SU-DHL-6 (cell line): ENCODE measurements around the gene SYNE4.

Experiments
- CTCF ChIP-seq: fragments of 200-600 bp; sonication (generic); IDR thresholded peaks from one replicate; pipeline ENCODE4 v1.5.1; 2017; ENCODE audit warnings: antibody characterized with exemption, mild to moderate bottlenecking, low read length, moderate library complexity; ENCODE audit not compliant: insufficient read depth, poor library complexity, severe bottlenecking
- EZH2phosphoT487 ChIP-seq: fragments of 200-600 bp; sonication (generic), shearing (Covaris generic); conservative IDR thresholded peaks from 2 replicates; pipeline ENCODE4 v1.6.1; 2018; ENCODE audit warnings: mild to moderate bottlenecking, antibody characterized with exemption, low read length, moderate library complexity, mixed read lengths

GRCh38 chr19:35973487-35973886 lies 35.1 kb downstream of the SYNE4 start:
- TF ChIP-seq CTCF (no peak), EZH2phosphoT487 (no peak)
